Heart left ventricle (tissue), 13 donors: Measurements from ENCODE around the gene TBC1D8.

Source experiments
- CTCF ChIP-seq, 12 donors: fragments of 200-600 bp; sonication (generic) in 4 of 12; IDR thresholded peaks; one replicate each; pipeline versions ENCODE4 v1.5.0 to v1.8.0; 2018 to 2022; ENCODE audit warnings: antibody characterized with exemption in 12 of 12, mild to moderate bottlenecking in 5 of 12
- POLR2A ChIP-seq, 2 donors: fragments of 450-650 bp; IDR thresholded peaks; one replicate each; pipeline ENCODE4 v1.6.1; 2017; ENCODE audit warnings: antibody characterized with exemption in 2 of 2, mild to moderate bottlenecking in 2 of 2, moderate library complexity in 2 of 2
- donor health status: ischemic (EF 13 %, LVEDD 7.1; RV severe dilation, severe dysfunction).
- donor health status: DM: no; HTN: yes; CAD: no.
- donor health status: DM: no; HTN: no; CAD: no.
- donor health status: ischemic (EF 25% LVEDD 6.9; RV normal size, moderate dysfunction).
- donor health status: ischemic (EF 25% LVEDD 5.7; RV mildly dilated, moderate dysfunction).
- donor health status: ischemic (EF 35%, LVEDD 5.7; RV mildly dilated, moderate dysfunction).
- donor health status: nonischemic (EF 11% LVEDD 7.7; RV severe dilation, severe dysfunction).
- donor health status: DM: yes; HTN: yes; CAD: no.
- donor health status: PGD.
- donor health status: ischemic (EF 29% LVEDD 5.4; RV normal size, mild dysfunction).
- donor health status: nonischemic (EF 23%, LVEDD 6.1; RV moderate dilation, normal function).

DNA sequence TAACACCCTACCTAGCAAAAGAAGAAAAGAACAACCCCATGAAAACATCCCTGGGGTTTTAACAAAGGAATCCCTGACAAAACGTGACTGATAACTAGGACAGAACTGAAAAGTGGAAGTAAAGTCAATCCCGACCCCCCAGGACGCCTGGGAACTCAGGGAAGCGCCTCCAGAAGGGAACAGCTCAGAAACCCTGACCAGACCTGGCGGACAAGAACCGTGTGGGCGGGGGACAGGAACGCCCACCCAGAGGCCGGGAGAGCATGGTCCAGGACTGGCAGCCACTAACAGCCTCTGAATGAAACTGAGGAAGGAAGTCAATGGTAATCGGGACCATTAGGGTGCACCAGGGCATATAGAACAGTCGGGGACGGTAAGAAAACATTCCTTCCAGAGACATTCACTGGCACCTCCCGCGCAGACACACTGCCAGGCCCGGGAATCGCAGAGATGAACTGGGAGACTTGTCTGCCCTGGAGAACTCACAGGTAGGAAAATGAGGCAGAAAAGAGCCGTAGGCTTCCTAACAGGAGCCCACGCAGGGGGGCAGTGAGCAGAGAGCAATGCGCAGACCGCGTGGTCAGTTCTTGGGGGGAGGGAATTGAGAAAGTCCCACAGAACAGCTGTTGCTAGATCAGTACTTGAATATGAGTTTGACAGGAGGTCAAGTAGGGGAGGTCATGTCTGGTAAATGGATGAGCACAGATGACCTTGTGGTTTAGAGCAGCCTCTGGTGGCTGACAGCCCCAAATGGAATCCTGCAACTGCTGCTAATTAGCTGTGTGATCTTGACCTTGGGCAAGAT, 1.3 kb upstream of the TBC1D8 start:
- peak; percentile 53 to 93 (median 82) for TF ChIP-seq CTCF (IDR thresholded peaks at IDR 0.05)
- TF ChIP-seq POLR2A (IDR thresholded peaks at IDR 0.05) = no peak
